GM19193 (cell line): Measurements from ENCODE around the gene GALNTL6.

ENCODE experiments used
- POLR2A ChIP-seq: IDR thresholded peaks from 4 replicates; pipeline ENCODE4 v1.6.1; 2011; ENCODE audit not compliant: insufficient read depth, insufficient read length; ENCODE audit errors: extremely low read depth

GALNTL6 gene

DNA sequence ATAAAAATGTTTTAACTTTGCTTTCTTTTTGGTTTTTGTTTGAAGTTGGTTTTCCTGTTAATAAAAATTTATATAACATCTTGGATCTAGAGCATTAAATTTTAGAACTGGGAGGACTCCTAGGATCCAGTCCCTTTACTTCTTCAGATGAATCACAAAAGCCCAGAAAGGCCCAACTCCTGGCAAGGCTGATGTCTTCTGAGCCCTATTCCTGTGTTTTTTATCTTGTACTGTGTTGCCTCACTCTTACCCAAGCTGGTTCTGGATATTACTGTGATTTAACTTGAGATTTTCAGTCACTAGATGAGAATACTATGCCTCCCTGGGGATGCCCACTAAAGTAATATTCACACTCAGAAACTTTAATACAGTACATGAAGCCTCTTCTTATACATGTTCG is 1228.3 kb downstream of the GALNTL6 start:
- no peak for TF ChIP-seq POLR2A

DNA sequence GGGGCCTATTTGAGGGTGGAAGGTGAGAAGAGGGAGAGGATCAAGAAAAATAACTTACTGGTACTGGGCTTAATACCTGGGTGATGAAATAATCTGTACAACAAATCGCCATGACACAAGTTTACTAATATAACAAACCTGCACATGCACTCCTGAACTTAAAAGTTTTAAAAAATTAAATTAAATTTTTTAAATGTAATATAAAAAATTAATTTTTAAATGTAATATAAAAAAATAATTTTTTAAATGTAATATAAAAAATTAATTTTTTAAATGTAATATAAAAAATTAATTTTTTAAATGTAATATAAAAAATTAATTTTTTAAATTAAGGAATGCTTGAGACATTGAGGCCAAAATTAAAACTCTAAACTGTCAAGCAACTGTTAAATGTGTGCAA is 1231.1 kb downstream of the GALNTL6 start:
- TF ChIP-seq POLR2A = no peak

DNA sequence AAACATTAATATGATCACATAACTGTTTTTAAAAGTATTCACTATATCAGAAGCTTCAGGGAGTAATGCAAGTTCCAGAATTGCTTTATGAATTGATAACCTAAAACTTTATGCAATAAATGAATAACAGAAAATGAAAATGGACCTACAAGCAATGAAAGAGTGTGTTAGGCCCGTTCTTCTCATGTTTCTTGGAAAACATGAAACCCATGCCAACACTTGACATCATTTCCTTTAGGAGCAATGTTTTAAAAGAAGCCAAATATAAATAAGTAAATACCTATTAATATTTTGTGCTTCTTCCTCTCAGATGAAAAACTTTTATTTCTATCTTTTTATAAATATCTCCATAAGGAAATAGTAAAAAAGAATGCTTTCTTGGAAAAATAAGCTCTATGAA is 1232.4 kb downstream of the GALNTL6 start:
- no peak for TF ChIP-seq POLR2A

DNA sequence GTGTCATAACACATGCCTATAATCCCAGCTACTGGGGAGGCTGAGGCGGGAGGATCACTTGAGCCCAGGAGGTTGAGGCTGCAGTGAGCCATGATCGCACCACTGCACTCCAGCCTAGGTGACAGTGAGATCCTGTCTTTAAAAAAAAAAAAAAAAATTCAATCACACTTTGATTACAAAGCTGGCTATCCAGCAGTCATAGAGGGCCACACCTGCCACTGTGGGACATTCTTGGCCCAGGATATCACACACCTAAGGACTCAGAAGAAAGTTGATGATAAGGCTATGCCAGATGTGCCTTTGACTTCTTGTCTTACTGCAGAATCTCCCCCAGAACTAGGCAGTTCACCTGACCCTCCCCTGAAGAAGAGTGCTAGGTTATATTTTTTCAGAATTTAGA is 1232.9 kb downstream of the GALNTL6 start:
- TF ChIP-seq POLR2A = no peak

DNA sequence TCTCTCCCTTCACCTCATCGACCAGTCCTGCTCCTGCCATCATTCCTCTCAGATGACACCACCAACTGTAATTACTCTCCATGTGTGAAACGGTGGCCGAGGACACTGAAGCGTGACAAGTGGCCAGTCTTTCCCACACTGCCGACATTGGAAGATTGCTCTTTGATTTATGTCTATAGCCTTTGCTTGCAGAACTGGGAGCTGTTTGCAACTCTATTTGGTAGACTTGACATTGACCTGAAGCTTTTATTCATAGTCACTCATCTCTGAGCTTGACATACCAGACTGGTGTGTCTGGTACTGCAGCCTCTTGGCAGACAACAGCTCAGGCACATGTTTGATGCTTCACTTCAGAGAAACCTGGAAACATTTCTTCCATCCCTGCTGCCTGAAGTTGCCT is 1233.6 kb downstream of the GALNTL6 start:
- no peak for TF ChIP-seq POLR2A

DNA sequence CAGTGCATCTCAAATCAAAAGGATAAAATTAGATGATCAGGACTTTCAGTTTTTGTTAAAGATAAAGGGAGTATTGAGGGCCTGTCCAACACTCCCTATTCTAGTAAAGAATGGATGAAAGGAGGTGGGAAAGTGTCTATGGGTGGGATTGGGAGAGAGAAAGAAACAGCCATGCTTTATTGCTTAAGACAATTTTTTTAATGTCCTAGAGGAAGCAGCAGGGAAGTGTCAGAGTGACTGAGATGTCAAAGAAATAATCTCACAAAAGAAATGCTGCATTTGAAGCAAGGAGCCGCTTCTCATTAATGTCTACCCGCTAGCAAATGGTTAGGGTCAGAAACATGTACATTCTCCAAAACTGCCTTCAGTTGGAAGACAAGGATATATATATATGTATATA is 1238.0 kb downstream of the GALNTL6 start:
- TF ChIP-seq POLR2A = no peak

DNA sequence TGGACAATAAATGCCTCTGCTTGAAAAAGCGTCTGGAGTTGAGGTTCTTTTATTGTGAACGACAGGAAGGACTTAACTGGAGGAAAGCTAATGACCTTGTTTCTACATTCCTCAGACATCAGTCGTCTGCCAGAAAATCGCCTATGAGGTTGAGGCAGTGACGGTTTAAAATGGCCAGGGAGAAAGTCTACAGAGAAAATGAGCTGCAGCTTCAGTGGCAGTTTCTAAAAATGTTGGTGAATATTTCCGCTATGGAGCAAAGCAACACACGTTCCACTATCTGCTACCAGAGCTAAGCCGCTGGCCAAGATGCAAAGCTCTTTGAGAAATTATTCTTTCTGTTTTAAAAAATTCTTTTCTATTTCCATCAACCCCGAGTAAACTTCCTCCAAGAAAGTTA is 1238.5 kb downstream of the GALNTL6 start:
- TF ChIP-seq POLR2A = no peak

DNA sequence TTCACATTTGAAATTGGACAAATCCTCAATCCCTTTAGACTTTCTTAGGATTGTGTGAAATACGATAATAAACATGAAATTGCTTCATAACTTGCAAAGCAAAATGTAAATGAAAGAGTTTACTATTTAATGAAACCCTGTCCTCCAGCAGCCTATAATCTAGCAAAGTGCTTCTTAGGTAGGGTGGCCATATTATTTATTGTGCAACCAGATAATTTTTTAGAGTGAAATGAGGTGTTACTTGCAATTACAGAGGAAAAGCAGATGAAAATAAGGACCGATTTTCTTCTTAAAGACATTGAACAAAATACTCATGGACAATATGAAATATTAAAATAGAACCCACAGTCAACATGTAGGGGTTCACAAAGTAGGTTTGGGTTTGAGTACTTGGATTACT is 1239.2 kb downstream of the GALNTL6 start:
- TF ChIP-seq POLR2A = no peak

DNA sequence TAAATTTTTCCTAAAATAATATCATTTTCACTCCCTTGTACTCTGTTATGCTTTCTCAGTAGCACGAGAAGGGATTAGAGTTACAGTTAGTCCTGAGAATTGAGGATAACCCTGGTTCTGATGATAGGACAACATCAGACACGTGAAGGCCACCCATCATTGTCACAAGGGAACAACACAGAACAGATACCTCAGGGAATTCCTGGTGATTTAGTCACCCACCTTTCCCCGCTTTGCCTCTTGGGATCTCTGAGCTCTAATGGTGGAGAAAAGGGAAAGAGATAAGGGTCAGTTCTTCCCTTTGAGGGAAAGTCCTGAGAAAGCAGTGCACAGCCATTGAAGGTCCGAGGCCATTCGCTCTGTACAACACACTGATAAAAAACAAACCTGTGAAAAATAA is 1243.1 kb downstream of the GALNTL6 start:
- no peak for TF ChIP-seq POLR2A

DNA sequence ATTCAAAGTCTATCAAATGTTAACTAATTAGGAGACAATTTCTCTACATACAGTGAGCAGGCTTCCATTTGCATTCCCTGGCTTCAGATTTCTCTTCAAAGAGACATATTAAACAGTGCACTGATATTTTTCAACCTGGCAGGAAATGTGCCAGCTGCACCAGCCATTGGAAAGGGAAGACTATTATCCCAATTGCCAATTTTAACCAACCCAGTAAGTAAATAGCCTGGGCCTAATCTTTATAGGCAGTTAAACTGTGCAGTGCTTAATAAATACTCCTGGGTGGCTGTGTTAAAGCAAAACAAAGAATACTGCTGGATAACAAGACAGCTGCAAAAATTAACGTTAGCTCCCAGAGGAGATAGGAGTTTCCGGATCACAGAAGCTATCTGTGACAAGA is 1243.5 kb downstream of the GALNTL6 start:
- TF ChIP-seq POLR2A = no peak

DNA sequence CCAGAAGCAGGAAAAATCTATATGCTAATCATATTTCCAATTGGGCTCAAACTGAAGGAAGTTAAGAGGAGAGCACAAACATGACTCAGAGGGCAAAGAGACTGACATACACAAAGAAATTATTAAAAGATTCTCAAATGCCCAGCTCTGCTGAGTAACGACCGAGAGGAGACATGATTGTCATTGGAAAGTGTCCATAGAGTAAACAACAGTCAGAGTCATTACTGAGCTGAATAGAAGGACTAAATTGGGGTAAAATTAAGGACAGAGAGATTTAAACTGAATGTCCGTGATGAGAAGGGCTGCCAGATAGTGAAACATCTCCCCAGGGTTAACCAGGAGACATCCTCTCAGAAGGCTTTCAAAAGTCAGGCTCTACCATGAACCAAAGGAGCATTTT is 1244.2 kb downstream of the GALNTL6 start:
- TF ChIP-seq POLR2A = no peak

DNA sequence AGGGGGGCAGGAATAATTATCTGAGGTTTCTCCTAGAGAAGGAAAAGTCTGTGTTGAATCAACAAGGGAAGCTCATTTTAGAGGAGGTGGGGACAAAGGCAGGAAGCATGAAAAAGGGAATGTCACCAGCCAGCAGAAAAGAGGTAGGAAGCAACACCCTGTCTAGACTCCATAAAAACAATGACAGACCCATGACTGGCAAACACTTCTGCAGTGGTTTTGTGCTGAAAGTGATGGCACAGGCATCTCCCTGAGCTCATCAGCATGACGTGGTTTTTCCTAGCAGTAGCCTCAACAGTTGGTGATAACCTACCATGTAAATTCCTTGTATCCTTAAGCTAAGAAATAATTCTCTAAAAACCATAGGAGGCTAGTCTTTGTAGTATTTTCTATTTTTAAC is 1244.7 kb downstream of the GALNTL6 start:
- no peak for TF ChIP-seq POLR2A

DNA sequence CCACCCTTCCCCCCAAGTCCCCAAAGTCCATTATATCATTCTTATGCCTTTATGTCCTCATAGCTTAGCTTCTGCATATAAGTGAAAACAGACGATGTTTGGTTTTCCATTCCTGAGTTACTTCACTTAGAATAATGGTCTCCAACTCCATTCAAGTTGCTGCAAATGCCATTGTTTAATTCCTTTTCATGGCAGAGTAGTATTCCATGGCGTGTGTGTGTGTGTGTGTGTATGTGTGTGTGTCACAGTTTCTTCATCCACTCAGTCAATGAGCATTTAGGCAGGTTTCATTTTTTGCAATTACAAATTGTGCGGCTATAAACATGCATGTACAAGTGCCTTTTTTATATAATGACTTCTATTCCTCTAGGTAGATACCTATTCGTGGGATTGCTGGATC is 1248.0 kb downstream of the GALNTL6 start:
- TF ChIP-seq POLR2A = no peak

DNA sequence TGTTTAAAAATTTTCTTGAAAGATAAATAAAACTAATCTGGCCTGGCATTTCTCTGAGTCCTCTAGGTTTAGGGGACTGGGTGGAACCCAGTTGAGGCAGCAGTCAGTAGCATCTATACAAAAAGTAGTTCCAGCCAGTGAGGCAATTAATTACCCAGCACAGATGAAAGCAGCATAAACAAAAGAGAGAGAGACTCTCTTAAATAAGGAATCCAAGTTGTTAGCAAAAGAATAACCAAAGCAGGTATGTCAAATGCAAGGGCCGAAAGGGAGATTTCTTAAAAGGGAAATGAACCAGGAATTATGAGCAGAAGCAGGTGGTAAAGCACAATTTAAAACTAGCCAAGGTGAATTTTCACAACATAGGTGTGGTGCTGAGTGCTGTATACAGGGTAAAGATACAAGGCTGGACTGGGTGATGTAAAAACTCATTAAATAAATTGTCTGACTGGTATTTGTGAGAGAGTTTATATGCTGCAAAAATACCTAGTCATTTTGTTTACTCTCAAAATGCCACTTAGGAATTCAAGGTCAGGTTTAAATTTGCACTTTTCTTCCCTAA is 1260.8 kb downstream of the GALNTL6 start:
- no peak for TF ChIP-seq POLR2A

DNA sequence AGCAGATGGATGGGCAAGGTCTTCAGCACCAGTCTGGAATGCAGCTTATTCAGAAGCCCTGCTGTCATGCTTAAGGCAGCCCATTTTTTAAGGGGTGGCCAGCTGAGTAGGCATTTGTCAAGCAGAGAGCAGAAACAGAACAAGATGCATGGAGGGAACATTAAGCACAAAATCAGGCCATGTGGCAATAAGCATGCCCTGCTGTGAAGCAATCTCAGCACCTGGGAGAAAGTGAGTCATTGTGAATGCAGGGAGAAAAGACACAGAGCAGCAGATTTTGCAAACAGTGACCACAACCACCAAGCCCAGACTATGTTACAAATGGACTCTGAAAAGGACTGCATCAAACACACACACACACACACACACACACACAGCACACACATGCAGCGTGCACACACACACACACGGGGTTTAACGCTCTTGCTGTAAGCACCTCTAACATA is 1261.3 kb downstream of the GALNTL6 start:
- no peak for TF ChIP-seq POLR2A

DNA sequence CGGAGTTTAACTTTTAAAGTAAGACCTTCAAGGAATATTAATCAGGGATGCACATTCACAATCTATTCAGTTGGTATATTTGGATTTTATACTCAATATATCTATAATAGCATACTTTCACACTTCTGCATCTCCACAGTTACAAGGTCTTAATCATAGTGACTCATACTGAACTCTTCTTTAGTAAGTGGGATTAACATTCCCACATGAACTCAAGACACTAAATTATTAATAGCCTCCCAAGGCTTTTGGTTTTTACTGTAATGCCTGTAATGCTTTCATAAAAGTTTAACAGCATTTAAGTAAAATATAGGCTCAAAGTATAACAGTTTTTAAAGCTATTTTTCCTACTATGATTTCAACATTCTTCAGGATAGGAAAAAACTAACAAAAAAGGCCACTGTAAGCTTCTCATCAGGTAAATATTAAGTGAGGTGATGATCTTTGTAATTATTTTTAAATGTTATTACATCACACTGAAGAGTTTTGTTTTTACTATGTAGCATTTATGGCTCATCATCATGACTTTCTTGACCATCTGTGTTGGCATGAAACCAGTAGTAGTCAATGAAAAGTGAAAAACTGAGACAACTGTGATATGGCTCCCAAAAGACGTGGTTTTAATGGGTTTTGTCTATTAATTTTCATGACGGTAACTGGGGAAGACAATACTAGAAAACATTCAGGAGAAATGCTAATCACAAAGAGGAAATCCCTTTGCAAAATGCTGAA is 1263.9 kb downstream of the GALNTL6 start:
- no peak for TF ChIP-seq POLR2A

DNA sequence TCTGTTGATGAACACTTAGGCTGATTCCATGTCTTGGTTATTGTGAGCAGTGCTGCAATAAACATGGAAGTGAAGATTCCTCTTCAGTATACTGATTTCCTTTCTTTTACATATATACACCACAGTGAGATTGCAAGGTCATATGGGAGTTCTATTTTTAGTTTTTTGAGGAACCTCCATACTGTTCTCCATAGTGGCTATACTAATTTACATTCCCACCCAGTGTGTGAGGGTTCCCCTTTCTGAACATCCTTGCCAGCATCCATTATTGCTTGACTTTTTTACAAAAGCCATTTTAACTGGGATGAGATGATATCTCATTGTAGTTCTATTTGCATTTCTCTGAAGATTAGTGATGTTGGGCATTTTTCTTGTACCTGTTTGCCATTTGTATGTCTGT is 1274.9 kb downstream of the GALNTL6 start:
- TF ChIP-seq POLR2A = no peak
